K562 (cell line): ENCODE data around the gene ATRIP. TPM values are rescaled to one million over a fixed set of nuclear protein-coding genes. Genes with fewer than 3 reads are reported as not detected.

Experiments used
- E2F8 ChIP-seq: fragments of 450-650 bp; IDR thresholded peaks from 2 replicates; pipeline ENCODE4 v1.7.1; 2018; ENCODE audit warnings: mild to moderate bottlenecking, low read depth; ENCODE audit not compliant: partially characterized antibody
- EHMT2 ChIP-seq: fragments of 450-650 bp; IDR thresholded peaks from 2 replicates; pipeline ENCODE4 v1.6.1; 2018; ENCODE audit warnings: antibody characterized with exemption
- FOXO4 ChIP-seq: fragments of 450-650 bp; formaldehyde crosslinking; IDR thresholded peaks from 2 replicates; pipeline ENCODE4 v1.4.0; 2020; ENCODE audit warnings: mild to moderate bottlenecking, moderate library complexity
- FUS ChIP-seq: fragments of 200-400 bp; formaldehyde crosslinking; optimal IDR thresholded peaks from 2 replicates; pipeline ENCODE3; 2017; ENCODE audit warnings: low read depth, low read length
- KAT8 ChIP-seq: fragments of 450-650 bp; IDR thresholded peaks from 2 replicates; pipeline ENCODE4 v1.6.1; 2016; ENCODE audit warnings: low read depth, mild to moderate bottlenecking
- KLF16 ChIP-seq: IDR thresholded peaks from 2 replicates; pipeline ENCODE4 v1.6.1; 2016; ENCODE audit warnings: antibody characterized with exemption
- LEF1 ChIP-seq: fragments of 450-650 bp; IDR thresholded peaks from 2 replicates; pipeline ENCODE4 v1.6.1; 2016; ENCODE audit warnings: mild to moderate bottlenecking
- MAZ ChIP-seq, 2 experiments: fragments of 450-650 bp in 1 of 2; sonication (generic) in 1 of 2; formaldehyde crosslinking; IDR thresholded peaks in 1 of 2; conservative IDR thresholded peaks in 1 of 2; 2 replicates each; pipeline versions ENCODE4 v1.4.0 to v1.5.0; 2020; ENCODE audit warnings: mild to moderate bottlenecking in 1 of 2, missing genetic modification reagents in 1 of 2
- OTX1 ChIP-seq: fragments of 450-650 bp; formaldehyde crosslinking; IDR thresholded peaks from 2 replicates; pipeline ENCODE4 v1.4.0; 2022; ENCODE audit warnings: mild to moderate bottlenecking
- PATZ1 ChIP-seq: fragments of 250-450 bp; sonication (Bioruptor Pico); IDR thresholded peaks from 2 replicates; pipeline ENCODE4 v1.5.0; 2020; ENCODE audit warnings: mild to moderate bottlenecking, borderline replicate concordance
- PREB ChIP-seq: sonication (generic); formaldehyde crosslinking; IDR thresholded peaks from 2 replicates; pipeline ENCODE4 v1.8.1; 2023; ENCODE audit warnings: mild to moderate bottlenecking, missing genetic modification reagents
- SIX5 ChIP-seq, 2 experiments: IDR thresholded peaks; 2 replicates each; pipeline ENCODE4 v1.6.1; 2011; ENCODE audit warnings: low read length in 2 of 2, borderline replicate concordance in 1 of 2, low read depth in 1 of 2, mild to moderate bottlenecking in 1 of 2, moderate library complexity in 1 of 2; ENCODE audit not compliant: insufficient read depth in 1 of 2
- SMARCA5 ChIP-seq: fragments of 450-650 bp; IDR thresholded peaks from 2 replicates; pipeline ENCODE4 v1.6.1; 2016
- TEAD2 ChIP-seq: fragments of 450-650 bp; IDR thresholded peaks from 2 replicates; pipeline ENCODE4 v1.6.1; 2016; ENCODE audit warnings: missing genetic modification characterization, control low read depth, missing compliant biosample characterization
- THRB ChIP-seq: fragments of 450-650 bp; formaldehyde crosslinking; conservative IDR thresholded peaks from 2 replicates; pipeline ENCODE4 v1.4.0; 2022; ENCODE audit warnings: mild to moderate bottlenecking, missing genetic modification characterization
- VEZF1 ChIP-seq: fragments of 200-800 bp; sonication (Bioruptor generic); IDR thresholded peaks from 2 replicates; pipeline ENCODE4 v1.6.1; 2017; ENCODE audit warnings: missing genetic modification characterization, missing compliant biosample characterization
- YBX1 ChIP-seq: fragments of 450-650 bp; IDR thresholded peaks from 2 replicates; pipeline ENCODE4 v1.7.1; 2016; ENCODE audit warnings: mild to moderate bottlenecking
- ZNF324 ChIP-seq: fragments of 250-450 bp; sonication (Bioruptor Pico); IDR thresholded peaks from 2 replicates; pipeline ENCODE4 v1.4.0; 2020; ENCODE audit warnings: mild to moderate bottlenecking
- polyA plus RNA-seq, 8 experiments: library from polyadenylated mRNA; depleted of rRNA in 4 of 8; stranded (reverse) in 5 of 8; unstranded in 3 of 8; fragments of >200 nt; fragmentation: Nextera tagmentation in 2 of 8; fragmentation: Illumina TruSeq in 1 of 8; extraction: Ambion mirVana in 2 of 8; extraction: Trizol in 1 of 8; gene quantifications; 2 replicates each; pipeline versions ENCODE4 v1.2.1 to v1.2.3, GENCODE V29; 2011 to 2014; ENCODE audit warnings: inconsistent platforms in 1 of 8, missing spikeins in 1 of 8
- total RNA-seq, 7 experiments: library from RNA; depleted of rRNA in 6 of 7; stranded (reverse); fragments of >200 nt in 6 of 7; fragmentation: Illumina TruSeq in 2 of 7; extraction: Trizol in 2 of 7; gene quantifications; 2 replicates each; pipeline versions ENCODE4 v1.2.1 to v1.2.3, GENCODE V29; 2011 to 2021; ENCODE audit warnings: low replicate concordance in 1 of 7

Gene ATRIP
- total and polyA plus RNA-seq, 9 of the 15 experiments (the other 6 are each of a cell fraction or from before 2014, with no cell fraction given): 1.7 to 15.7 (median 10.5) TPM

GRCh38 chr3:48439820-48440589, 6.5 kb upstream of the ATRIP start, which contains the start of the genes CCDC51 and TMA7 (continued):
- TF ChIP-seq THRB (CRISPR knock-in tag) (no peak), FUS (no peak), EHMT2 (no peak), OTX1 (CRISPR knock-in tag) (no peak), FOXO4 (no peak), YBX1 (no peak), PREB (CRISPR knock-in tag) (no peak), KAT8 (no peak), PATZ1 (CRISPR knock-in tag) (no peak), ZNF324 (CRISPR knock-in tag) (no peak), MAZ (CRISPR knock-in tag; conservative IDR thresholded peaks at IDR 0.05 in 1 of 2, IDR thresholded peaks at IDR 0.05 in 1 of 2) (peak; percentile 56 to 72; a peak in 3 of 4 replicates), LEF1 (no peak), VEZF1 (CRISPR knock-in tag) (peak; percentile 73), SMARCA5 (no peak), TEAD2 (tag) (no peak), KLF16 (no peak), SIX5 (IDR thresholded peaks at IDR 0.05; ENCODE audit: borderline replicate concordance in 1 of 2, insufficient read depth in 1 of 2, low read depth in 1 of 2, low read length in 2 of 2) (no peak), E2F8 (peak; percentile 90)
